Urinary bladder (tissue), 4 donors: ENCODE data around the gene GTF2H4. TPM values are rescaled to one million over a fixed set of nuclear protein-coding genes. Genes with fewer than 3 reads are reported as not detected.

Experiments used
- DNase-seq: peaks from one replicate; pipeline ENCODE4 v3.0.0-alpha.2; 2015; ENCODE audit errors: extremely low spot score
- H3K27ac ChIP-seq: one replicate; pipeline ENCODE4 v1.5.1; 2013; ENCODE audit warnings: low read depth, mild to moderate bottlenecking, moderate library complexity
- H3K36me3 ChIP-seq: one replicate; pipeline ENCODE4 v1.6.1; 2013; ENCODE audit warnings: mild to moderate bottlenecking, moderate library complexity; ENCODE audit not compliant: insufficient read depth
- H3K4me1 ChIP-seq: one replicate; pipeline ENCODE4 v1.6.1; 2013; ENCODE audit warnings: mild to moderate bottlenecking, moderate library complexity; ENCODE audit not compliant: insufficient read depth
- H3K4me3 ChIP-seq: one replicate; pipeline ENCODE4 v1.5.1; 2013; ENCODE audit warnings: low read depth, low read length
- WGBS: extraction: QIAGEN DNeasy Blood & Tissue Kit; methylation state at CpG from one replicate; pipeline ENCODE4 v1.1.7; 2013; 5-methylcytosine and 5-hydroxymethylcytosine counted together
- polyA plus RNA-seq: library from polyadenylated mRNA; stranded (reverse); fragments of 200-250 nt; gene quantifications from one replicate; pipeline ENCODE4 v1.2.3, GENCODE V29; 2013
- total RNA-seq: library from RNA; depleted of rRNA; stranded (reverse); fragments of >200 nt; gene quantifications from one replicate; pipeline ENCODE4 v1.2.3, GENCODE V29; 2014
- donor health status: healthy with polysubstance abuse.
- donor health status: healthy.

Gene GTF2H4
- total and polyA plus RNA-seq, 2 donors = 25.7 to 26.2 TPM

- Histone ChIP-seq H3K36me3 (no peaks in the 10 kb centered on the region), H3K4me3 (no peak overlapping the region), H3K4me1 (no peaks in the 10 kb centered on the region), H3K27ac (peak overlapping the region; percentile 57)
- WGBS = 12% methylated on average over 15 of the region's 15 CpGs
- peak; percentile 83 for DNase-seq
These were observed 30.4 kb upstream of the GTF2H4 start for GRCh38 chr6:30877419-30878262.

- no peaks in the 10 kb centered on the region for H3K36me3 ChIP-seq
- DNase-seq = no peak
- no peaks in the 10 kb centered on the region for H3K4me1 ChIP-seq
- no peak overlapping the region for H3K27ac ChIP-seq
- H3K4me3 ChIP-seq = no peak overlapping the region
- WGBS = 84% methylated on average over 8 of the region's 8 CpGs
These were observed 28.2 kb upstream of the GTF2H4 start for GRCh38 chr6:30879684-30880427.

- Histone ChIP-seq H3K36me3 (no peaks in the 10 kb centered on the region), H3K27ac (no peak overlapping the region), H3K4me3 (no peak overlapping the region), H3K4me1 (no peaks in the 10 kb centered on the region)
- DNase-seq = no peak
- 84% methylated on average over 16 of the region's 16 CpGs for WGBS
These were observed 27.2 kb upstream of the GTF2H4 start for GRCh38 chr6:30880698-30881252.

- no peak overlapping the region for H3K4me3 ChIP-seq
- 66% methylated on average over 14 of the region's 14 CpGs for WGBS
- no peaks in the 10 kb centered on the region for H3K4me1 ChIP-seq
These were observed 26.4 kb upstream of the GTF2H4 start for GRCh38 chr6:30881392-30882203.

GRCh38 chr6:30882204-30882758 lies 25.7 kb upstream of the GTF2H4 start:
- H3K4me3 ChIP-seq = no peak overlapping the region
- H3K27ac ChIP-seq = peak overlapping the region; percentile 51

More at GRCh38 chr6:30881392-30882203, 26.4 kb upstream of the GTF2H4 start:
- no peak for DNase-seq
- peak overlapping the region; percentile 51 for H3K27ac ChIP-seq
- H3K36me3 ChIP-seq = no peaks in the 10 kb centered on the region

GRCh38 chr6:30882759-30883684 lies 25.0 kb upstream of the GTF2H4 start:
- DNase-seq = no peak
- Histone ChIP-seq H3K36me3 (no peaks in the 10 kb centered on the region), H3K27ac (peak overlapping the region; percentile 87), H3K4me3 (peak overlapping the region; percentile 17), H3K4me1 (no peaks in the 10 kb centered on the region)
- WGBS = 72% methylated on average over 15 of the region's 15 CpGs

More at GRCh38 chr6:30882204-30882758, 25.7 kb upstream of the GTF2H4 start:
- H3K36me3 ChIP-seq = no peaks in the 10 kb centered on the region
- WGBS = 41% methylated on average over 8 of the region's 8 CpGs
- no peaks in the 10 kb centered on the region for H3K4me1 ChIP-seq
- no peak for DNase-seq

GRCh38 chr6:30883685-30884520 lies 24.1 kb upstream of the GTF2H4 start, which contains the start of gene DDR1:
DDR1 (plus strand) TSS chr6:30884519; CDS start chr6:30888730, 4,211 bp downstream.
- no peaks in the 10 kb centered on the region for H3K4me1 ChIP-seq
- DNase-seq = no peak
- peak within 1 kb of the TSS; percentile 79 for H3K4me3 ChIP-seq
- WGBS = 11% methylated on average over 61 of the region's 62 CpGs
- H3K36me3 ChIP-seq = no peaks in the 10 kb centered on the region
- peak within 1 kb of the TSS; percentile 87 for H3K27ac ChIP-seq

- no peak for DNase-seq
- Histone ChIP-seq H3K4me3 (peak overlapping the region; percentile 79), H3K4me1 (no peaks in the 10 kb centered on the region), H3K36me3 (no peaks in the 10 kb centered on the region), H3K27ac (peak overlapping the region; percentile 87)
- 3% methylated on average over 59 of the region's 59 CpGs for WGBS
These were observed 23.2 kb upstream of the GTF2H4 start for GRCh38 chr6:30884521-30885480.

- no peaks in the 10 kb centered on the region for H3K36me3 ChIP-seq
- no peak for DNase-seq
- peak overlapping the region; percentile 12 for H3K27ac ChIP-seq
- WGBS = 22% methylated on average over 7 of the region's 7 CpGs
- H3K4me3 ChIP-seq = peak overlapping the region; percentile 79
- H3K4me1 ChIP-seq = no peaks in the 10 kb centered on the region
These were observed 22.5 kb upstream of the GTF2H4 start for GRCh38 chr6:30885481-30885998.

GRCh38 chr6:30885999-30886896 lies 21.8 kb upstream of the GTF2H4 start:
- Histone ChIP-seq H3K4me3 (no peak overlapping the region), H3K4me1 (no peaks in the 10 kb centered on the region), H3K36me3 (no peaks in the 10 kb centered on the region), H3K27ac (peak overlapping the region; percentile 12)
- DNase-seq = no peak
- 13% methylated on average over 18 of the region's 18 CpGs for WGBS
